KOPT-K1 (cell line): ENCODE data around the gene SYVN1.

Source experiments
- H3K27ac ChIP-seq: fragments of 200-600 bp; sonication (generic); 2 replicates; pipeline ENCODE4 v1.5.1; 2016; ENCODE audit warnings: antibody characterized with exemption, mild to moderate bottlenecking, low read depth, low read length; ENCODE audit not compliant: poor library complexity, severe bottlenecking
- H3K36me3 ChIP-seq: fragments of 200-600 bp; sonication (generic); 2 replicates; pipeline ENCODE4 v1.5.1; 2017; ENCODE audit warnings: antibody characterized with exemption, mild to moderate bottlenecking, low read length, moderate library complexity; ENCODE audit not compliant: insufficient read depth
- H3K9me3 ChIP-seq: fragments of 200-600 bp; sonication (generic); 2 replicates; pipeline ENCODE4 v1.5.1; 2017; ENCODE audit warnings: antibody characterized with exemption, low read length, mild to moderate bottlenecking; ENCODE audit not compliant: insufficient read depth, poor library complexity, severe bottlenecking

Gene SYVN1

GRCh38 chr11:65134952-65135632 lies 773 bp upstream of the SYVN1 start:
- Histone ChIP-seq H3K9me3 (no peaks in the 10 kb centered on the region), H3K27ac (peak overlapping the region; percentile 92), H3K36me3 (peaks cover 30% of the 10 kb centered on the region)

- Histone ChIP-seq H3K27ac (peak overlapping the region; percentile 92), H3K9me3 (no peaks in the 10 kb centered on the region), H3K36me3 (peaks cover 44% of the 10 kb centered on the region)
Measured at GRCh38 chr11:65133724-65134123, 595 bp downstream of the SYVN1 start.

DNA sequence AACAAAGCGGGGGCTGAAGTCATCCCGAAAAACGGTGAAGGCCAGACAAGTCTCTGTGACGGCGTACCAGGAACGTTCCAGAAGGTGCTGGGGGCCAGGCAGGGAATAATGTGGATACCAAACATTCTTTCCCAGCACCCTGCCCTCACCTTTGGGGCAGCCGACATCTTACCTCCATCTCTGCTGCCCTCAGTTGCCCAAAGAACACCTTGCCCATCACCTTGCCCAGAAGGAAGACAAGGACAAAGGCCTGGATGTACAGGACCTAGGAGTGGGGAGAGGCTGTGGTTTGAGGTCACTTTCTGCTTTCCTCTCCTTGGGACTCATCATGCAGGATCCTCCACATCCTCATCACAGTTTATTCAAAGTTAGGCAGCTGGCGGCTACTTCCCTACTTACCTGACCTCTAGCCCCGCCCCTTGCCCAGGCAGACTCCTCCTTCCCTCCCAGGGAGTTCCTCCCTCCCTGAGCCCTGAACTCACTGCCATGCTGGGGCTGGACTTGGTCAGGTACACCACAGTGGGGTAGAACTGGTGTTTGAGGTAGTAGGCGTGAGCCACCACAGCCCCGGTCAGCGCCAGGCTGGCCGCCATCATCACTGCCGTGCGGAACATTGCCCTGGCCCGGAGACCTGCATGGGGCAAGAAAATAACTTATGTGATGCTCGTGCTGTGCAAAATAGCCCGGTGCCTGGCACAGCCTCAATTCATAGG lies 1.2 kb downstream of the SYVN1 start:
- Histone ChIP-seq H3K9me3 (no peaks in the 10 kb centered on the region), H3K36me3 (peaks cover 49% of the 10 kb centered on the region), H3K27ac (peak overlapping the region; percentile 92)

GRCh38 chr11:65132238-65132987 lies 1.9 kb downstream of the SYVN1 start:
- no peaks in the 10 kb centered on the region for H3K9me3 ChIP-seq
- H3K27ac ChIP-seq = no peak overlapping the region
- peaks cover 57% of the 10 kb centered on the region for H3K36me3 ChIP-seq

DNA sequence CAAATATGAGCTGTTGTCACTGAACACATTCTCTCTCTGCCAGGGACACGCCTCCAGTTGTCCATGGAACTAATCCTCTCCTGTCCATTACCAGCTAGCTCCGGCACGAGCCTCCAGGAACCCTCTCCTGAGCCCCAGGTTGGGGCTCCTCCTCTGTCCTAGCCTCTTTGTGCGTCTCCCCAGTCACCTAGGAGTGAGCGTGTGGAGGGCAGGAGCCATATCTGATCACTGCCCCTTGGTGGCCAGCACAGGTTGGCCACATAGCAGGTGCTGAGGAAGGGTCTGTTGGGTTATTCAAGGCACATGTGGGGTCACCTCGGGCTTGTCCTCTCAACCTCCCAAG lies 2.5 kb downstream of the SYVN1 start:
- H3K27ac ChIP-seq = no peak overlapping the region

GRCh38 chr11:65131417-65131776 lies 2.9 kb downstream of the SYVN1 start:
- no peaks in the 10 kb centered on the region for H3K9me3 ChIP-seq
- peaks cover 67% of the 10 kb centered on the region for H3K36me3 ChIP-seq
- no peak overlapping the region for H3K27ac ChIP-seq

More for the DNA sequence above, 2.5 kb downstream of the SYVN1 start:
- no peaks in the 10 kb centered on the region for H3K9me3 ChIP-seq
- H3K36me3 ChIP-seq = peaks cover 62% of the 10 kb centered on the region

DNA sequence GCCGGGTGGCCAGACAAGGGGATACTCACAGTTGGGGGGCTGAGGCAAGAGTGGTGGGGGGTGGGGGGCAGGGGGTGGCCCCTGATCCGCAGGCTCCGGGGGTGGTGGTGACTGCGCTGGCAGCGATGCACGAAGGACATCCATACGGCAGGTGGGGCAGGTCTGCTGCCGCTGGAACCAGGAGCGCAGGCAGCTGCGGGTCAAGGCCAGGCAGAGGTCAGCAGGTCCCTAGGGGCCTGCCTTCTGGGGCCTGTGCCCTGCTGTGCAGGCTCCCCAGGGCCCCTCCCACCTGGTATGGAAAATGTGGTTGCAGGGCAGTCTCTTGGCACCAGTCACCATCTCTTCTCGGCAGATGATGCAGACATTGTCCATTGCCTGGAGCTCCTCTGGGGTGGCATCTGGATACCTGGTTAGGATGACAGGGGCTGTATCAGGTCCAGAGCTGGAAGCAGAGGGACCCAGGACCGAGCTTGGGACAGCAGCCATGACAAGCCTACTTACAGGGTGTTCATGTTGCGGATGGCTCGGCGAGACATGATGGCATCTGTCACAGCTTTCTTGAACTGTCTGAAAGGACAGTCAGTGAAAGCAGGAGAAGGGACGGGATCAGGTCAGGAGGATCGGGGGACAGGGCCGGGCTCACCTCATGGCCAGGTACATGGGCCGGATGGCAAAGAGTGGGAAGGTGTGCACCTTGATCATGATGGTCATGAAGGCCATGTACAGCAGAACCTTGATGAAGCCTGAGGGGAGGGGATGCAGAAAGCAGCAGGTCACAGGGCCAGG lies 3.5 kb downstream of the SYVN1 start:
- no peaks in the 10 kb centered on the region for H3K9me3 ChIP-seq
- H3K36me3 ChIP-seq = peaks cover 73% of the 10 kb centered on the region
- H3K27ac ChIP-seq = no peak overlapping the region

GRCh38 chr11:65129649-65130441 lies 4.5 kb downstream of the SYVN1 start:
- peaks cover 82% of the 10 kb centered on the region for H3K36me3 ChIP-seq
- H3K27ac ChIP-seq = no peak overlapping the region
- H3K9me3 ChIP-seq = no peaks in the 10 kb centered on the region

- Histone ChIP-seq H3K36me3 (peaks cover 93% of the 10 kb centered on the region), H3K9me3 (no peaks in the 10 kb centered on the region), H3K27ac (no peak overlapping the region)
Measured at GRCh38 chr11:65128182-65129145, 5.9 kb downstream of the SYVN1 start.

DNA sequence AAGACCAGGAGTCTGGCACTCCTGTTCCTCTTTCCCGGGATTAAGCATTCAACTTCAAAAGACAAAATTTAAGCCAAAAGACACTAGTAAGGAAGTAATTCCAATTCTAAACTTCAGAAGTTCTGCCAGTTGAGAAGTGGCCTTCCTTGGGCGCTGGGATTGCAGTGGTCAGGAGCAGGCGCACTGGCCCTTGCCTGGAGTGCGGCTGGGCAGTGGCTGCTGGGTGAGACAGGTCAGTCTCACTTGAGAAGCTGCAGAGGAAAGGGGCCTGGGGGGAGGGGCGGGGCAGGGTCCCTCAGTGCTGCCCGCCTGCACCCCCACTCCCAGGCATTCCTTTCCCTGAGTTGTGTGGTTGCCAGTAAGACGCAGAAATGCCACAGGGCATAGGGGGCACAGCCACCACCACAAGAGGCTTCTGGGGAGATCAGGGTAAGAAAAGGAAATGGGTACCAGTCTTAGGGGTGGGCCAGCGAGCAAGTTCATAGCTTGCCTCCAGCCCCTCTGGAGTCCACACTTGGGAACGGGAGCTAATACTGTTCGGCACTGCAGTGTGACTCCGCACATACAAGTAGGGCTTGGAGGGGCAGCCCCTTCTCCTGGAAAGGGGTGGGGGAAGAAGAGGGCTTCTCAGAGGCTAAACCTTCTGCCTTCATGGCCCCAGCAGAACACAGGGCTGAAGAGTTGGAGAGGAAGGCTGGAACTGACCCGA lies 6.7 kb downstream of the SYVN1 start:
- H3K27ac ChIP-seq = no peak overlapping the region
- H3K36me3 ChIP-seq = peaks cover 88% of the 10 kb centered on the region

GRCh38 chr11:65126624-65127274 lies 7.6 kb downstream of the SYVN1 start:
- Histone ChIP-seq H3K9me3 (no peaks in the 10 kb centered on the region), H3K36me3 (peaks cover 80% of the 10 kb centered on the region), H3K27ac (no peak overlapping the region)

More for the DNA sequence above, 6.7 kb downstream of the SYVN1 start:
- H3K9me3 ChIP-seq = no peaks in the 10 kb centered on the region

DNA sequence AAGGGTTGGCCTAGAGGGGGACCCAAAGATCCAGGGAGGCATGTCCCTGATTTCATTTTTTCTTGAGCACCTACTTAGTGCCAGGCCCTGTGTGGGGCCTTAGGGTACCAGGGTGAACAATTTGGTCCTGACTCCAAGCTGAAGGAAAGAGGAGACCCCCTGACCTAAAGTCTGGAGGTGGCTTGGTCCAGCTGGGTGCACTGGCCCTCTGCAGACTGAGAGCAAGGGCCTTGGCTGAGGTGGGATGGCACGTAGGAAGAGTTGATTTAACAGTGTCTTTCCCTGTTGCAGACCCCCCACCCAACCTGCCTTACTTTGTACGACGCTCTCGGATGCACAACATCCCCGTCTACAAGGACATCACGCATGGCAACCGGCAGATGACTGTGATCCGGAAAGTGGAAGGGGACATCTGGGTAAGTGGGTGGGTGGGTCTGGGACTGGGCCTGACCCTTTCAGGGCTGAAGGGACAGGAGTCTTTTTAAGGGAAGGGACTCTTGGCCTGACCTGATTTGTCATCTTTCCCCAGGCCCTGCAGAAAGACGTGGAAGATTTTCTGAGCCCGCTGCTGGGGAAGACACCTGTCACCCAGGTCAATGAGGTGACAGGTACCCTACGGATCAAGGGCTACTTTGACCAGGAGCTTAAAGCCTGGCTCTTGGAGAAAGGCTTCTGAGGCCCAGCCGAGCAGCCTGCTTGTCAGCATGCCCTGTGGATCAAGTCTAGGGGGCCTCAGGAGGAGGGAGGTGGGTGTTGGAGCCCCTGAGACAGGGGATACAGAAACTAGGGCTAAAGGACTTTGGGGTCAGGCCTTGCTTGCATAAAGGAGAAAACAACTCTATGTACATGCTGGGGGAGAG lies 8.9 kb downstream of the SYVN1 start:
- Histone ChIP-seq H3K36me3 (peaks cover 77% of the 10 kb centered on the region), H3K9me3 (no peaks in the 10 kb centered on the region), H3K27ac (no peak overlapping the region)
